ENCODE results near the gene TEN1. TPM values are rescaled to one million over a fixed set of nuclear protein-coding genes. Genes with fewer than 3 reads are reported as not detected.

Gene TEN1
- total and polyA plus RNA-seq, 8 donors = 19.3 to 32.2 (median 27.5) TPM

DNA sequence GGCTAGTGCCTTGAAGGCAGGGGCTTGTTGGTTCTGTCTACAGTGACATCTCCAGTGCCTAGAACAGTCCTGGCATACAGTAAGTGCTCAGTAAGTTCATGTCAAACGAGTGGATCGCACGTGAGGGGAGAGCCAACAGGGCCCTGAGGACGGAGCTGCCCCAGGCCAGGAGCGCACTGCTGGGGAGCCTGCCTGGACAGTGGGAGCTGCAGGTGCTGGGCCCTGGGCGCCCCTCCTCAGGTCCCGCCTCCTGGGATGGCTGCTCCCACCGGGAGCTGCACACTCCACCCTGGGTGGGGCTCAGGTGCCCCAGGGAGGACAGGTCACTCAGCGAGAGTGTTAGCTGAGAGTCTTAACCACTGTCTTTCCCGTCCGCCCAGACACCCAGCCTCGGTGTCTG lies 46.3 kb downstream of the TEN1 start:
- Histone ChIP-seq H3K4me1 (peaks cover 0 to 7% of the 10 kb centered on the region in 2 donors), H3K9me3 (no peaks in the 10 kb centered on the region), H3K27ac (no peak overlapping the region), H3K27me3 (peaks cover 0 to 21% of the 10 kb centered on the region in 2 donors), H3K4me3 (peak overlapping the region in 1 of 2 donors; percentile 41), H3K36me3 (peaks cover 0 to 16% of the 10 kb centered on the region in 2 donors)
- no peak for TF ChIP-seq CTCF (IDR thresholded peaks at IDR 0.05)
- no peak for ATAC-seq
- no peak for DNase-seq
- intact Hi-C loops (cut with DNase I) = no loop called here

GRCh38 chr17:76026714-76027158 lies 47.7 kb downstream of the TEN1 start:
- no peak for TF ChIP-seq CTCF (IDR thresholded peaks at IDR 0.05)
- no peaks in the 10 kb centered on the region for H3K9me3 ChIP-seq
- peak overlapping the region; percentile 48 to 56 for H3K27ac ChIP-seq
- H3K4me3 ChIP-seq = peak overlapping the region; percentile 21 to 41
- peaks cover 0 to 7% of the 10 kb centered on the region in 2 donors for H3K4me1 ChIP-seq
- intact Hi-C loops (cut with DNase I) = no loop called here
- H3K36me3 ChIP-seq = peaks cover 0 to 16% of the 10 kb centered on the region in 2 donors
- DNase-seq (no peak), ATAC-seq (peak; percentile 82)
- H3K27me3 ChIP-seq = peaks cover 0 to 14% of the 10 kb centered on the region in 2 donors

DNA sequence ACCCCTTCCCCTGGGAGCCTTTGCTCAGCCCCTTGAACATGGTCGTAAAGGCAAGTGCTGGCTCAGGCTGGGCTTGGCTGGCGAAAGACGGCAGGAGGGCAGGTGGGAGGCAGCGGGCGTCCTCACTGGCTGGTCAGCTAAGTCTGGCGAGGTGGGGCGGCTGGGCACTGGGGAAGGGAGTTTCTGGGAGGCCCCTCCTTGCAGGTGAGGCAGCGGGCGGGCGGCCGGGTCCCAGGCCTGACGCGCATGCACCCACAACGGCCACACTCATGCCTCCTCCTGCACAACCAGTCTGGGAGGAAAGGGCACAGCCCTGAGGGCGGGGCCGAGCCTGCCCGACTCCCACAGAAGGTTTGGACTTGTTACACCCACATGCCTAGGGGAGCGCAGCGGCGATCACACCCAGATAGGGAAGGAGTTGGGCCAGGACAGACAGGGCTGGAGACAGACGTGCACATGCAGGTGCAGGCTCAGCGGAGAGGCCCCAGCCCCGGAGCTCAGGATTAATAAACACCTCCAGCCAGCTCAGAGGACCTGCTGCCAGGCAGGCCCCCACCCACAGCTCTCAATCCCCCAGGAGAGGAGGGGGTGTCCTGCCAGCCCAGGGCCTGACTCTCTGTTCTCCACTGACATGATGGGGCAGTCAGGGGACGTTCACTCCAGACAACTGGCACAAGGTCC lies 48.3 kb downstream of the TEN1 start, which contains the start of gene EVPL:
Gene EVPL, minus strand, starts transcription at position 148 of the 681 bp plus-strand sequence. Its CDS starts 108 bp downstream, at position 40.
- peaks cover 0 to 10% of the 10 kb centered on the region in 2 donors for H3K36me3 ChIP-seq
- H3K27ac ChIP-seq = peak within 1 kb of the TSS; percentile 48 to 56
- H3K4me1 ChIP-seq = peaks cover 0 to 7% of the 10 kb centered on the region in 2 donors
- ATAC-seq (peak; percentile 93), DNase-seq (peak; percentile 17 to 93 (median 86))
- H3K9me3 ChIP-seq = no peaks in the 10 kb centered on the region
- peaks cover 0 to 11% of the 10 kb centered on the region in 2 donors for H3K27me3 ChIP-seq
- no peak for TF ChIP-seq CTCF (IDR thresholded peaks at IDR 0.05)
- peak within 1 kb of the TSS; percentile 21 to 41 for H3K4me3 ChIP-seq
- intact Hi-C loops (cut with DNase I) = no loop called here

- Histone ChIP-seq H3K36me3 (peaks cover 0 to 3% of the 10 kb centered on the region in 2 donors), H3K27me3 (peaks cover 0 to 6% of the 10 kb centered on the region in 2 donors), H3K27ac (no peak overlapping the region), H3K4me1 (peaks cover 0 to 7% of the 10 kb centered on the region in 2 donors), H3K9me3 (no peaks in the 10 kb centered on the region), H3K4me3 (no peak overlapping the region)
- no peak for TF ChIP-seq CTCF (IDR thresholded peaks at IDR 0.05)
- DNase-seq = no peak
- intact Hi-C loops (cut with DNase I) = no loop called here
- no peak for ATAC-seq
These were observed 53.2 kb downstream of the TEN1 start for GRCh38 chr17:76032073-76032779.

- intact Hi-C loops (cut with DNase I) = no loop called here
- H3K9me3 ChIP-seq = no peaks in the 10 kb centered on the region
- peaks cover 0 to 7% of the 10 kb centered on the region in 2 donors for H3K4me1 ChIP-seq
- H3K36me3 ChIP-seq = peaks cover 0 to 8% of the 10 kb centered on the region in 2 donors
- TF ChIP-seq CTCF (IDR thresholded peaks at IDR 0.05) = no peak
- no peak for DNase-seq
- no peak overlapping the region for H3K27ac ChIP-seq
- peaks cover 0 to 6% of the 10 kb centered on the region in 2 donors for H3K27me3 ChIP-seq
- no peak for ATAC-seq
- H3K4me3 ChIP-seq = no peak overlapping the region
These were observed 53.7 kb downstream of the TEN1 start for GRCh38 chr17:76032780-76033108.
